OCI-LY1 (cell line): ENCODE results near the gene MEAF6.

Source experiments
- CTCF ChIP-seq: fragments of 200-600 bp; sonication (generic), shearing (Covaris generic); IDR thresholded peaks from 2 replicates; pipeline ENCODE4 v1.5.1; 2017; ENCODE audit warnings: mild to moderate bottlenecking, antibody characterized with exemption, low read length, moderate library complexity, mixed read lengths
- EZH2 ChIP-seq: fragments of 200-600 bp; sonication (generic), shearing (Covaris generic); IDR thresholded peaks from 2 replicates; pipeline ENCODE4 v1.8.0; 2017; ENCODE audit warnings: borderline replicate concordance, mixed run types, mild to moderate bottlenecking, antibody characterized with exemption, low read length, moderate library complexity, mixed read lengths

GRCh38 chr1:37560401-37561132 is 46.0 kb upstream of the MEAF6 start:
- TF ChIP-seq CTCF (no peak), EZH2 (no peak)
